Stimulated activated CD4-positive, alpha-beta T cell treated with anti-CD3 and anti-CD28 coated beads, Interleukin-2, amount 100 ng/mL, for 24 hours (primary cell): ENCODE measurements around the gene PLD4.
"Not testable (repeated sequence)": the region's sequence is repeated elsewhere in the genome, so short reads cannot be mapped to it uniquely, and the experiment has no call there.

Source experiments
- DNase-seq, 2 donors: peaks; one replicate each; pipeline ENCODE4 v3.0.0-alpha.2; 2020

The PLD4 gene, protein sequence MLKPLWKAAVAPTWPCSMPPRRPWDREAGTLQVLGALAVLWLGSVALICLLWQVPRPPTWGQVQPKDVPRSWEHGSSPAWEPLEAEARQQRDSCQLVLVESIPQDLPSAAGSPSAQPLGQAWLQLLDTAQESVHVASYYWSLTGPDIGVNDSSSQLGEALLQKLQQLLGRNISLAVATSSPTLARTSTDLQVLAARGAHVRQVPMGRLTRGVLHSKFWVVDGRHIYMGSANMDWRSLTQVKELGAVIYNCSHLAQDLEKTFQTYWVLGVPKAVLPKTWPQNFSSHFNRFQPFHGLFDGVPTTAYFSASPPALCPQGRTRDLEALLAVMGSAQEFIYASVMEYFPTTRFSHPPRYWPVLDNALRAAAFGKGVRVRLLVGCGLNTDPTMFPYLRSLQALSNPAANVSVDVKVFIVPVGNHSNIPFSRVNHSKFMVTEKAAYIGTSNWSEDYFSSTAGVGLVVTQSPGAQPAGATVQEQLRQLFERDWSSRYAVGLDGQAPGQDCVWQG

DNA sequence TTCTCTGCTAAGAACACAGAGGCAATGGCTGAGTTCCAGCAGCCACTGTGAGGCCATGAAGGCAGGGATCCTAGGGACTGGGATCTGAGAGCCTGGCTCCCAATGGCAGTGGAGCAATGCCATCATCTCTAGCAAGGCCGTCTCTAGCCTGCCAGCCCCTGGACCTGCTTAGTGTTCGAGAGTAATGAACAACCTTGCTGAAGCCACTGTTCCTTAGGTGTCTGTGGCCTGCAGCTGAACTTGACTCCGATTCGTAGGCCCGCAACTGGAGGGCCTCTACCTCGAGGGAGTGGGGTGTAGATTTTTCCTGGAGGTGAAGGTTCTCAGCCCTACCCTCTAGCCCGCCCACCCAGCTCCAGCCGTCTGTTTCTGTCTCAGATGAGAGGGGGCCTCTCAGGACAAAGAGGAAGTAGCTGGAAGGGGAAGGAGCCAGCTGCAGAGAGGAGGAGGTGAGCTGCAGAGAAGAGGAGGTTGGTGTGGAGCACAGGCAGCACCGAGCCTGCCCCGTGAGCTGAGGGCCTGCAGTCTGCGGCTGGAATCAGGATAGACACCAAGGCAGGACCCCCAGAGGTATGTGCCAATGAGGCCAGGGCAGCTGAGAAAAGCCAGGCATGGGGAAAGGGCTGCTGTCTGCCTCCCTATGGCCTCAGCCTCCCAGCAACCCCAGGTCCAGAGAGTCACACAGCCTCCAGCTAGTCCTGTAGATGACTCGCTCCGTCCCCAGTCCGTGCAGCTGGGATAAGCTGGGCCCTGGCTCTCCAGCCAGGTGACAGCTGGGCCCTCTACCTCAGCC, at the start of gene PLD4:
PLD4 (plus strand) TSS at position 459 of the 793 bp plus-strand sequence. CDS start 2,262 bp downstream, outside the sequence.
- DNase-seq, result peak in 1 of 2 donors; percentile 15

DNA sequence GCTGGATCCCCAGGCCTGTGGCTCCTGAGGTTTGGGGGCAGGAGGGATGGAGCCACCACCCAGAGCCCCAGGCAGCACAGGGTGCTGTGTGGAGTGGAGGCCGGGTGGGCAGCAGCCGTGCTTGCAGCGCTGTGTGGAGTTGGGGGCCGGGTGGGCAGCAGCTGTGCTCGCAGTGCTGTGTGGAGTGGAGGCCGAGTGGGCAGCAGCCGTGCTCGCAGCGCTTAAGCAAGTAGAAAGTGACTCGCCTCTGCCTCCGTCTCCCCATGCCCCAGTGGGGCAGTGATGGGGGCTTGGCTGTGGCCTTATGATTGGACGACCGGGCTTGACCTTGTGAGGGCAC, 49.3 kb upstream of the PLD4 start:
- no peak for DNase-seq

DNA sequence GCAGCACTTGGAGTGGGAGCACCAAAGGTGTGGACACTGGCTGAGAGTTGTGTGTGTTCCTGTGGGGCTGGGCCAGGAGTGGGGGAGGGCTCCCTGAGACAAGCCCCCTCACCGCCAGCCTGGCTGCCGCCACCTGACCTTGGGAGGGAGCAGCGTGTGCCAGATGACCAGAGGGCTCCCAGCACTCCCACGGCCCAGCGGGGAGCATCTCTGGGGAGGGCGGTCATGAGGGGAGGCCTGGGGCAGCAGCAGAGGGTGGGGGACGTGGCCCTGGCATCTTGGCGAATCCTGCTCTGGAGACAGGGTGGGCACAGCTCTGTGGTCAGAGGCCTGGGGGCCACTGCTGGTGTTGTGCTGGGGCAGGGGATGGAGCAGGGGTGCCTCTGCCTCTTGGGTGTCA, 48.9 kb upstream of the PLD4 start:
- DNase-seq, result no peak

DNA sequence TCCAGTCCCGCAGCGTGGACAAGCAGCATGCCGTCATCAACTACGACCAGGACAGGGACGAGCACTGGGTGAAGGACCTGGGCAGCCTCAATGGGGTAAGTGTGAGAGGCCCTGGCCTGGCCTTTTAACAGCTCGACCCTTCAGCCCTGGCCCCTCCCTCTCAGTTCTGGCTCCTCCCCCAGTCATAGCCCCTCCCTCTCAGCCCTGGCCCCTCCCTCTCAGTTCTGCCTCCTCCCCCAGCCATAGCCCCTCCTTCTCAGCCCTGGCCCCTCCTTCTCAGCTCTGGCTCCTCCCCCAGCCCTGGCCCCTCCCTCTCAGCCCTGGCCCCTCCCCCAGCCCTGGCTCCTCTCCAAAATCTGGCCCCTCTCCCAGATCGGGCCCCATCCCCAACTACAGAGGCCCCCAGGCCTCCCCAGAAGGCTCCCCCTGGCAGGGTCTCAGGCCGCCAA, 48.4 kb upstream of the PLD4 start:
- DNase-seq, result peak; percentile 34 to 45

DNA sequence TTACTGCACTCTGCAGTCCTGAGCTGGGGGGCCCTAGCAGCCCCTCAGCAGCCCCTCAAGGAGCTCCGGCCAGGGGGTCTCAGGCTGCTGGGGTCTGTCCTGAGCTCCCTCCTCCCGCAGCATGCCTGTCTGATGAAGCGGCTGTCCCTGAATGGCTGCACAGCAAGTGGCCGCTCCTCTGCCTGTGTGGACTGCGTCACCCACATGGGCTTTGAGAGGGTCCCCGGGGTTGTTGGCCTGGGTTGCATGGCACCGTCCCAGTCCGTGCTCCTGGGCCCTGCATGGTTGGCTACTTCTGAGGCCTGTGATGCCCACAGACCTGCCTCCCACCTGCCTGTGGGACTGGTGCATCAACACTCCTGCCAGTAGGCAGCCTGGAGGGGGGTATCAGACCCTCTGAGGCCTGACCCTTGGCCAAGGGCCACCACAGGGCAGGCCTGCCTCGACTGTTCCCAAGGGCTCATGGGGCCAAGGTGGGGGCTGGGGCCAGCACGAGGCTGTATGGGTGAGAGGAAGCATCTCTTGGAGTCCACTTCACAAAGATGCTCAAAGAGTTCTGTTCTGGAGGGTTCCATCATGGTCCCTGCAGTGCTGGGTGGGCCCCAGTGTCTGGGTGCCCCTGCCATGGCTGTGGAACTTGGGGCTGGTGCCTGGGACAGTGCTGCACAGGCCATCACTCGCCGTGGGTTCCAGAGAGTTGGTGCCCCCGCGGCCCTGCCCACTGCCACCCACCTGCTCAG, 47.4 kb upstream of the PLD4 start:
- no peak for DNase-seq

DNA sequence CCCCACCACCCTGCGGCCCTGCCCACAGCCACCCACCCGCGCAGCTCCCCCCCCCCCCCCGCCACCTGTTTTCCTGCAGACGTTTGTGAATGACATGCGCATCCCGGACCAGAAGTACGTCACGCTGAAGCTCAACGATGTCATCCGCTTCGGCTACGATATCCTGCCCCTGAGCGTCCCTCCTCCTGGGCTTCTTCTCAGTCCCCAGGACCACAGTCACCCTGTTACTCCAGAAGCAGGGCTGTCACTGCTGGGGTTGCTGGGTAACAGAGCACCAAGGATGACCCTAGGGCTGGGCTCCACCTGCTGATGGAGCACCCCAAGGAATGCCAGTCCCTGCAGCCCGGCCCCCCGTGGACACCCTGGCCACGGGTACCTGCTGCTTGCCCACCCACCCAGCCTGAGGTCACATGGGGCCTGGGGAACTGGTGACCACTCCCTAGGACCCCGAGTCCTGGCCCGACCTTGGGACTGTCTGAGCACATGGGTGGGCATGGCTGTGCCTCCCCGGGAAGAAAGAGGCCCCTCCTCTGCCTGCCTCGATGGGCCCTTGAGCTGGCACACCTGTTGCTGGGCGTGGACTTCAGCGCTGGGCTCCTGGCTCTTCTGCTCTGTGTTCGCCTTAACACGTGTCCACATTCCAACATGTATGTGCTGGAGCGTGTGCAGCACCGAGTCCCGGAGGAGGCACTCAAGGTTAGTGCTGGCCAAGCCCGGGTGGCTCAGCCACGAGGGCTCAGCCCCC, 46.7 kb upstream of the PLD4 start:
- DNase-seq, result no peak

DNA sequence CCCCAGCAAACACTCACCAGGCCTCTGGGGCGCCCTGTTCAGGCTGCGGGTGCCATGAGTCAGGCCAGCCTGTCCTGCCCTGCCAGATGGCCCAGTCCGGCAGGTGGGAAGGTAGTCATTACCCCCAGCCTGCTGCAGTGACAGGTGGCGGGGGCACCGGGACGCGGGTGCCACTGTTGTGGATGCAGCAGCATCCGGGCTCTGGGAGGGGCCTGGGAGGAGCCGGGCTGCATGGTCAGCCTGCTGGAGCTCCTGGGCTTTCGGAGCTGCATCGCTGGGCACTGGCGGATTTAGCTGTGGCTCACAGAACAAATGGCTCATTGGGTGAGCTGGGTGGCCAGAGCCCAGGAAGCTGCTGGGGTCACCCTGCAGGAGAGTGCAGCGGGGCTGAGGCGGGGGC, 46.1 kb upstream of the PLD4 start:
- no peak for DNase-seq

DNA sequence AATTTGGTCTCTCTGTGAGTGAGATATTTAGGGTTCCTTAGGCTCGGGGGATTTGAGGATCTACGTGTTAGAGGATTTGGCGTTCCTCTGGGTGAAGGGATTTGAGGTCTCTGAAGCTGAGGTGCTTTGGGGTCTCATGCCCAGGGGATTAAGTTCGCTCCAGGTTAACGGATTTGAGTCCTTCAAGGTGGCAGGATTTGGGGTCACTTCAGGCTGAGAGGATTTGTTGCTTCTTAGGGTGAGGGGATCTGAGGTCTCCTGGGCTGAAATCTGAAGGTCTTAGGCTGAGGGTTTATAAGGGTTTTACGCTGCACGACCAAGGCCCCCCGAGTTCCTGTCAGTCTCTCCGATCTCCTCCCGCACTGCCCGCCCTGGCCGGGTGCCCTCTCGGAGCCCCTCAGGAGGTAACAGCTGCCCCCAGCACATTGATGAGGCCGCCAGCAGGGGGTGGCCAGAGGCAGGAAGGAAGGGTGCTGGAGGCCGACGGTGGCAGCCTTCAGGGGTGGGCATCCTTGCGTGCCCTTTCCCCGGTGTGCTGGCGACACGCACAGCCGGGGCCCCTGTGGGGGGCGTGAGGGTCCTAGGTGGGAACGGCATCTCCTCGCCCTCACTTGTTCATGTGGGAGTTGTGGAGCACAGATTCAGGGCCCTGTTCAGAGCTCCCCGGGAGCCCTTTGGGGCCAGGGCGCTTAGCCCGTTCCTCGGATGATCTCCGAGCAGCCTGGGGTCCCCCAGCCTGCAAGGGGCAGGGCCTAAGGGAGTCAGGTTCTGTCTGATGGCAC, 45.3 kb upstream of the PLD4 start:
- no peak for DNase-seq

DNA sequence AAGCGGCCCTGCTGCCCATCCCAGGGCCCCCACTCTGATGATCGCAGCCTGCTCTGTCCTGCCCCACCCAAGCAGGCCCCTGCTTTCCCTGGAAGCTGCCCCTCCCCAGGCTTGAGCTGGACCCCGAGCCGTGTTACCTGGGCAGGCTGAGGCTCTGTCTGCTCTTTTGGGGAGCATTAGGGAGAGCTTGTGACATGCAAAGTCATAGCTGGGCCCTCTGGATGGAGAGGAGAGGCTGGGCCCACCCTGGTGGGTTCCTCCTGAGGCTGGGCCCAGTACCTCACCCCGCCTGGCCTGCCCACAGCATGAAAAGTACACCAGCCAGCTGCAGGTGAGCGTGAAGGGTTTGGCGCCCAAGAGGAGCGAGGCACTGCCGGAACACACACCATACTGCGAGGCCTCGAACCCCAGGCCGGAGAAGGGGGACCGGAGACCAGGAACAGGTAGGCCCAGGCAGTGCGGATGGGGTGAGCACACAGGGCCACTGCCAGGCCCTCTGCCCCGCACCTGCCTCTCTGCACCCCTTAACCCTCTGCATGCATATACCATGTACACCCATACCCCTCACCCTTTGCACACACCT, 44.6 kb upstream of the PLD4 start:
- no peak for DNase-seq

DNA sequence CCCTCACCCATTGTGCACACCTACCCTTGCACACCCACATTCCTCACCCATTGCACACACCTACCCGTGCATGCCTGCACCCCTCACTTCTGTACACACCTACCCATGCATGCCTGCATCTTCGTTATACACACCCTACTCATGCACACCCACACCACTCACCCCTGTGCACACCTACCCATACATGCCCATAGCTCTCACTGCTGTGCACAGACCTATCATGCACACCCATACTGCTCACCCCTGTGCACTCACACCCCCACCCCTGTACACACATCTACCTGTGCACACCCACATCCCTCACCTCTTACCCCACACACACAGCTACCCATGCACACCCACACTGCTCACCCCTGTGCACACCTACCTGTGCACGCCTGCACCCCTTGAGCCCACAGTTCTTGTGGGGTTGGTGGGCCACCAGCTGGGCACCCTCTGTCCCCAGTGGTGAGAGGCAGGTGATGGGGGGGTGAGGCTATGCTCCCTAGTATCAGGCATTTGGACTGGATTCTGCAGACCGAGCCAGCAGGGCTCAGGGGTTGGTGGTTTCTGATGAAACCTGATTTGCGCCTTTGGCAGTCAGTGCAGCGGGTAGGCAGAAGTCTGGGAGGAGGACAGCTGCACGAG, 44.0 kb upstream of the PLD4 start:
- DNase-seq, result no peak

DNA sequence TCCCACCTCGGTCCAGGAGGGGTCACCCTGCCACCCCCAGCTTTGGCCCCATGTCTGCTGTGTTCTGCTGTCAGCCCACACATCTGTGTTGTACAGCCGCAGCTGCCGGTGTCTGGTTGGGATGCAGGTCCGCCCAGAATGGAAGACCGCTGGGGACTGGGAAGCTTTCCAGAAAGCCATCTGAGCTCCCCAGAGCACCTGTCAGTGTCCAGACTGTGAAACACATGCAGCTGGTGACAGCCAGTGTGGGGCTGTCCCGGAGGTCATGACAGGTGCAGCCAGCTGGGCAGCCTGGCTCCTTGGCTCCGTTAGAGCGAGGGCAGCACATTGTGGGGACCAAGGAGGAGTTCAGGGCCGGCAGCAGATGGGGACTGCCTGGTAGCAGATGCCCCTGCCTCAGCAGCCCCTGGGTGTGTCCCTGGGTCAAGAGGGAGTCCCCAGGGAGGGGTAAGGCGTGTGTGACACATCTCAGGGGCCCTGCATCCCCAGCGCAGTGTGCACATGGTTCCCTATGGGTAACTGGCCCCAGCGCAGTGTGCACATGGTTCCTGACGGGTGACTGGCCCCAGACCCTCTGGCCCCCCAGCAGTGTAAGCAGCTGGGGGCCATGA, 43.2 kb upstream of the PLD4 start:
- no peak for DNase-seq

DNA sequence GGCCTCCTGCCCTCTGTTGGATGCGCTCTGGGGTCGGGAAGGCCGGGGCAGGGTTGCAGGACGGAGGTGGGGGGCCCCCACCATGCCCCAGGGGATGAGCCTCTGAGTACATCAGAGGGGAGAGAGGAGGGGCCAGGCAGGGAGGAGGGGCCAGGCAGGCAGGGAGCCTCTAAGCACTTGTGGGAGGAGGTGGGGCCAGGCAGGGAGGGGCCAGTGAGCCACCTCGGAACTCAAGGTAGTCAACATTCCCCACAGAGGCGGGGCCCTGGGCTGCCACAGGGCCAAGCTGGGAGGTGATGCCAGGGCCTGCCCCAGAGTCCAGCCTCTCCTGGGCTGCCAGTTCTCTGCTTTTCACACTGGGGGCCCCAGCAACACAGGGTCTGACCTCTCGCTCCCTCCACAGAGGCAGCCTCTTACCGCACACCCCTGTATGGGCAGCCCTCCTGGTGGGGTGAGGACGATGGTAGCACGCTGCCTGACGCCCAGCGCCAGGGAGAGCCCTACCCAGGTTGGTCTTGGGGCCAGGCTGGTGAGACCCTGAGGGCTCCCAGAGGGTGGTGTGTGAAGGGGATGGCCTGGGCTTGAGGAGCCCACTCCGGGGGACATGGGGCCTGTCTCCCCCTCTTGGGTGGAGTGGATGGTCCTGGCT, 42.2 kb upstream of the PLD4 start:
- peak in 1 of 2 donors; percentile 37 for DNase-seq

DNA sequence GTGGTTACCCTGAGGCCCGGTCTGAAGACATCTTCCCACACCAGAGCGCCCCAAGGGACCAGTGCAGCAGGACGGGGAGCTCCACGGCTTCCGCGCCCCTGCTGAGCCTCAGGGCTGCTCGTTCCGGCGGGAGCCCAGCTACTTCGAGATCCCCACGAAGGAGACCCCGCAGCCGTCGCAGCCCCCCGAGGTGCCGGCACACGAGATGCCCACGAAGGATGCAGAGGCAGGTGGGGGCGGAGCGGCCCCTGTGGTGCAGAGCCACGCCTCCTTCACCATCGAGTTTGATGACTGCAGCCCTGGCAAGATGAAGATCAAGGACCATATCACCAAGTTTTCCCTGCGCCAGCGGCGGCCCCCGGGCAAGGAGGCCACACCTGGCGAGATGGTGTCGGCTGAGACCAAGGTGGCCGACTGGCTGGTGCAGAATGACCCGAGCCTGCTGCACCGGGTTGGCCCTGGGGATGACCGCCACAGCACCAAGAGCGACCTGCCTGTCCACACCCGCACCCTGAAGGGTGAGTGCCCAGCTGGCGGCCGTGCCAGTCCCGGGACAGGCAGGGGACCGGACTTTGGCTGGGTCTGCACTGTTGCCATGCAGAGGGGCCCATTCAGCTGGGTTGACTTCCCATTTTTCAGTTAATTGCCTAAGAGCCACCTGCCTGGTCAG, 41.6 kb upstream of the PLD4 start:
- no peak for DNase-seq

DNA sequence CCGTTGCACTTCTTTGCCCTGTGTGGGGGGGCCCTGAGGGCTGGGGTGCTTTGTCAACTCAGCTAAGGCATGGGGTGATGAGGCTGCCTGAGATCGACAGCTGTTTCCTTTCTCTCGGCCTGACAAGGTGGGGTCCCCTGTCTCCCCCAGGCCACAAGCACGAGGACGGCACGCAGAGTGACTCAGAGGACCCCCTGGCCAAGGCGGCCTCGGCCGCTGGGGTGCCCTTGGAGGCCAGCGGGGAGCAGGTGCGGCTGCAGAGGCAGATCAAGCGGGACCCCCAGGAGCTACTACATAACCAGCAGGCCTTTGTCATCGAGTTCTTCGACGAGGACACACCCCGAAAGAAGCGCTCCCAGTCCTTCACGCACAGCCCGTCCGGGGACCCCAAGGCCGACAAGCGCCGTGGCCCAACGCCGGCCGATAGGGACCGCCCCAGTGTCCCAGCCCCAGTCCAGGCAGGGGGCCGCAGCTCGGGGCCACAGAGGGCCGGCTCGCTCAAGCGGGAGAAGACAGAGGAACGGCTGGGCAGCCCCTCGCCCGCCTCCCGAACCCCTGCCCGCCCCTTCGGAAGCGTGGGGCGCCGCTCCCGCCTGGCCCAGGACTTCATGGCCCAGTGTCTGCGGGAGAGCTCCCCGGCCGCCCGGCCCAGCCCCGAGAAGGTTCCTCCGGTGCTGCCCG, 40.9 kb upstream of the PLD4 start:
- DNase-seq, result no peak

DNA sequence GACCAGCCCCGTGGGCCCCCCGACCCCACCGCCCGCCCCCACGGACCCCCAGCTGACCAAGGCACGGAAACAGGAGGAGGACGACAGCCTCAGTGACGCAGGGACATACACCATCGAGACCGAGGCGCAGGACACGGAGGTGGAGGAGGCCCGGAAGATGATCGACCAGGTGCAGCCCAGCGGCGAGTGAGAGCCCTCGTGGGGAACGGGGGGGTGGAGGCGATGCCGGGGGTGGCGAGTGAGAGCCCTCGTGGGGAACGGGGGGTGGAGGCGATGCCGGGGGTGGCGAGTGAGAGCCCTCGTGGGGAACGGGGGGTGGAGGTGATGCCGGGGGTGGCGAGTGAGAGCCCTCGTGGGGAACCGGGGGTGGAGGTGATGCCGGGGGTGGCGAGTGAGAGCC, 40.3 kb upstream of the PLD4 start:
- DNase-seq, result not testable (repeated sequence)

DNA sequence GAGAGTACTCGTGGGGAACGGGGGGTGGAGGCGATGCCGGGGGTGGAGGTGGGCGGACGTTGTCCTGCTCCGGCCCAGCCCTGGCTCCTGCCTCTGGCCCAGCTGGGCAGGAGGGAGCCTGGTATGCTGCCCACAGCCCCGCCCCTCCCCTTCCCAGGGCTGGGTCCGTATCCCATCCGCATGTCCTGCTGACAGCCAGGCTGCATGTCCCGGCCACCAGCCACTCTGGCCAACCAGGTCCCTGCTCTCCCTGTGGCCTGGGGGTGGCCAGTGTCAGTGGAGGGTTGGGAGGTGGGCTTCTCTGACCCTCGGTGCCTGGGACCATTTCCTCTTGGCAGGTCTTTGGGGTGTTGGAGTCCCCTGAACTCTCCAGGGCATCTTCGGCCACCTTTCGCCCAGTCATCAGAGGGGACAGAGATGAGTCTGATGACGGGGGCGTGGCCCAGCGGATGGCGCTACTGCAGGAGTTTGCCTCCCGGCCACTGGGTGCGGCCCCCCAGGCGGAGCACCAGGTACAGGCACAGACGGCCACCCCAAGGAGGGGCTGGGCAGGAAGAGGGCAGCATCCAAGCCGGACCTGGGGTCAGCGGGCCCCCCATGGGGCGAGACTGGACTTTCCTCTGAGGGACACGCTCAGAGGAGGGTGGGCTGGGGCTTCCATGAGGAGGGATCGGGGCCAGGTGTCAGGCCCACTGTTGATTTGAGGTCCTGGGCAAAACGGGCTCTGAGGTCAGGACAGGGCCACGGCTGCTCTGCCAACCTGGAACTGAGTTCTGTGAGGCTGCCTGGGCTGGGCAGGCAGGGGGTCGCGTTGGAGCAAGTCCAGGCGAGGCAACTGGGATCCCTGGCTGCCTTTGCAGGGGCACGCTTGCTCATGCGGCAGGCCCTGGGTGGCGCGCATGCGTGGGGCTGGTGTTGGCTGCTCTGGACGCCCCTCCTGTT, 39.4 kb upstream of the PLD4 start:
- DNase-seq, result no peak

DNA sequence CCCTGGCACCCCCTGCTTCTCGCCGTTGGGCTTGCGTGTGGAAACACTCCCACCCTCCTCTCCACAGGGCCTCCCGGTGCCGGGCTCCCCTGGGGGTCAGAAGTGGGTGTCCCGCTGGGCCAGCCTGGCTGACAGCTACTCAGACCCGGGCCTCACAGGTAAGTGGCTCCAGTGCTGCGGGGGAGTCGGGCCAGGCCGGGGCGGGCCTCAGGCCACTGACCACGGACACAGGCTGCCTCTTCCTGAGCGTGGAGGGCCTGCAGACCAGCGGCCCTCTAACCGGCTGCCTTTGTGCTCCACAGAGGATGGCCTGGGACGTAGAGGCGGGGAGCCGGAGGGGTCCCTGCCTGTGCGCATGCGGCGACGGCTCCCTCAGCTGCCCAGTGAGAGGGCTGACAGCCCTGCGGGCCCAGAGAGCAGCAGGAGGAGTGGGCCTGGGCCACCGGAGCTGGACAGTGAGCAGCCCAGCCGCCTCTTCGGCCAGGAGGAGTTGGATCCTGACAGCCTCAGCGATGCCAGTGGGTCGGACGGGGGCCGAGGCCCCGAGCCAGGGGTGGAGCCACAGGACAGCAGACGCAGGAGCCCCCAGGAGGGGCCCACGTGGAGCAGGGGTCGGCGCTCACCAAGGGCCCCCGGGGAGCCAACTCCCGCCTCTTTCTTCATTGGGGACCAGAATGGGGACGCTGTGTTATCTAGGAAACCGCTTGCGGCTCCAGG, 38.5 kb upstream of the PLD4 start:
- DNase-seq, result no peak
